C4-2B (cell line): Measurements from ENCODE around the gene PCARE.

Experiments used
- ZFX ChIP-seq: fragments of 450-650 bp; IDR thresholded peaks from 2 replicates; pipeline ENCODE4 v1.6.1; 2017
- TF ChIP-seq, protein P1 (sequence below): fragments of 450-650 bp; conservative IDR thresholded peaks from 2 replicates; pipeline ENCODE4 v1.5.1; 2017; ENCODE audit warnings: mild to moderate bottlenecking

DNA sequence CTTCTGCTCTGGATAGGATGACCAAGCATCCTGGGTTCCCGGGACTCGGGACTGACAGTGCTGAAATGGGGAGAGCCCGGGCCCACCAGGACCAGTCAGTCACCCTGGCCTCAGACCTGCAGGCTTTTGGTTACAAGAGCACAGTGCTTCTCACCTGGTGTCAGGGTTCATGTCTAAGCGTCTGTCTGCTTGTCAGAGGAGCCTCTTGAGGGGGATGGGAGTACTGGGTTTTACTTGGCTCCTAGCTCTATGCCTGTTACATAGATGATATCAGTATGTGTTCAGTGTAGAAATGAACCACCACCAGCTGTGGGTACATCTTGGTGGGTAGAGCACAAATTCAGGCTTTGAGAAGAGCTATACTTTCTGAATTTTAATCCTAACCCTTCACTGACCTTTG is 29.9 kb downstream of the PCARE start:
- TF ChIP-seq, protein P1, sequence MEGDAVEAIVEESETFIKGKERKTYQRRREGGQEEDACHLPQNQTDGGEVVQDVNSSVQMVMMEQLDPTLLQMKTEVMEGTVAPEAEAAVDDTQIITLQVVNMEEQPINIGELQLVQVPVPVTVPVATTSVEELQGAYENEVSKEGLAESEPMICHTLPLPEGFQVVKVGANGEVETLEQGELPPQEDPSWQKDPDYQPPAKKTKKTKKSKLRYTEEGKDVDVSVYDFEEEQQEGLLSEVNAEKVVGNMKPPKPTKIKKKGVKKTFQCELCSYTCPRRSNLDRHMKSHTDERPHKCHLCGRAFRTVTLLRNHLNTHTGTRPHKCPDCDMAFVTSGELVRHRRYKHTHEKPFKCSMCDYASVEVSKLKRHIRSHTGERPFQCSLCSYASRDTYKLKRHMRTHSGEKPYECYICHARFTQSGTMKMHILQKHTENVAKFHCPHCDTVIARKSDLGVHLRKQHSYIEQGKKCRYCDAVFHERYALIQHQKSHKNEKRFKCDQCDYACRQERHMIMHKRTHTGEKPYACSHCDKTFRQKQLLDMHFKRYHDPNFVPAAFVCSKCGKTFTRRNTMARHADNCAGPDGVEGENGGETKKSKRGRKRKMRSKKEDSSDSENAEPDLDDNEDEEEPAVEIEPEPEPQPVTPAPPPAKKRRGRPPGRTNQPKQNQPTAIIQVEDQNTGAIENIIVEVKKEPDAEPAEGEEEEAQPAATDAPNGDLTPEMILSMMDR: no peak
- no peak for TF ChIP-seq ZFX
